ENCODE data around the gene NEK8.

- TF ChIP-seq POLR2A (IDR thresholded peaks at IDR 0.05; ENCODE audit: control extremely low read depth in 1 of 2, low read depth in 2 of 2, low read length in 2 of 2) (no peak), E2F6 (IDR thresholded peaks at IDR 0.05) (no peak), TAF1 (IDR thresholded peaks at IDR 0.05; ENCODE audit: low read depth, low read length) (no peak), CTCF (IDR thresholded peaks at IDR 0.05; ENCODE audit: control extremely low read depth in 1 of 3, insufficient read depth in 1 of 3, low read depth in 1 of 3, low read length in 3 of 3) (no peak), RAD21 (IDR thresholded peaks at IDR 0.05 in 1 of 2, conservative IDR thresholded peaks at IDR 0.05 in 1 of 2; ENCODE audit: low read depth in 2 of 2, low read length in 2 of 2) (no peak), BCL11A (IDR thresholded peaks at IDR 0.05; ENCODE audit: low read depth in 2 of 2, low read length in 2 of 2) (no peak), YY1 (IDR thresholded peaks at IDR 0.05; ENCODE audit: low read depth, low read length) (no peak), EP300 (IDR thresholded peaks at IDR 0.05; ENCODE audit: borderline replicate concordance in 1 of 2, low read depth in 2 of 2, low read length in 2 of 2) (no peak), ATF2 (IDR thresholded peaks at IDR 0.05; ENCODE audit: low read length) (no peak), EZH2 (IDR thresholded peaks at IDR 0.05; ENCODE audit: low read depth, low read length, severe bottlenecking) (no peak), TBP (IDR thresholded peaks at IDR 0.05; ENCODE audit: low read depth, low read length) (no peak), TEAD4 (IDR thresholded peaks at IDR 0.05; ENCODE audit: low read depth, low read length) (no peak), EGR1 (IDR thresholded peaks at IDR 0.05; ENCODE audit: borderline replicate concordance, low read depth, low read length) (no peak), SUZ12 (IDR thresholded peaks at IDR 0.05; ENCODE audit: low read length) (no peak)
These were observed 42.3 kb upstream of the NEK8 start for GRCh38 chr17:28686296-28686695.
